Testis (tissue), 2 donors: ENCODE data around the gene MIGA2.

Experiments
- POLR2A ChIP-seq: fragments of 450-650 bp; IDR thresholded peaks from one replicate; pipeline ENCODE4 v1.6.1; 2017; ENCODE audit warnings: antibody characterized with exemption, mild to moderate bottlenecking, moderate library complexity
- TF ChIP-seq, protein P1 (sequence below), 3 experiments: fragments of 450-650 bp in 2 of 3; fragments of 200-600 bp in 1 of 3; sonication (generic) in 1 of 3; IDR thresholded peaks; one replicate each; pipeline ENCODE4 v1.5.1; 2016 to 2019; ENCODE audit warnings: antibody characterized with exemption in 3 of 3, mild to moderate bottlenecking in 2 of 3, moderate library complexity in 1 of 3

DNA sequence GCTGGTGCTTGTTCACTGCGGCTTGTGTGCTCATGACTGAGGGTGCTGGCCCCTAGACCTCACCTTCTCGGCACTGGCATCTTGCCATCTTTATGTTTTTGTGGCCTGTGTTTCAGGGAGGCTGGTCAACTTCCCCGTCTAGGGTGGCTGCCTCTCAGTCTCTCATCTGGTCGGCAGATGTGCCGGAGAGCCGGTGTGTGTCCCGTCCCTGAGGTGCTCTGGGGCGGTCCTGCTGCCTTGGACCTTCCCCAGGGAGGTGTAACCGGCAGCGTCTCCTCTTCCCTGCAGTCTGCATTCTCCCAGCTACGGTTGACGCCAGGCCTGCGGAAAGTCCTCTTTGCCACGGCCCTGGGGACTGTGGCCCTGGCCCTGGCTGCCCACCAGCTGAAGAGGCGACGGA lies 5.6 kb downstream of the MIGA2 start:
- TF ChIP-seq, protein P1, sequence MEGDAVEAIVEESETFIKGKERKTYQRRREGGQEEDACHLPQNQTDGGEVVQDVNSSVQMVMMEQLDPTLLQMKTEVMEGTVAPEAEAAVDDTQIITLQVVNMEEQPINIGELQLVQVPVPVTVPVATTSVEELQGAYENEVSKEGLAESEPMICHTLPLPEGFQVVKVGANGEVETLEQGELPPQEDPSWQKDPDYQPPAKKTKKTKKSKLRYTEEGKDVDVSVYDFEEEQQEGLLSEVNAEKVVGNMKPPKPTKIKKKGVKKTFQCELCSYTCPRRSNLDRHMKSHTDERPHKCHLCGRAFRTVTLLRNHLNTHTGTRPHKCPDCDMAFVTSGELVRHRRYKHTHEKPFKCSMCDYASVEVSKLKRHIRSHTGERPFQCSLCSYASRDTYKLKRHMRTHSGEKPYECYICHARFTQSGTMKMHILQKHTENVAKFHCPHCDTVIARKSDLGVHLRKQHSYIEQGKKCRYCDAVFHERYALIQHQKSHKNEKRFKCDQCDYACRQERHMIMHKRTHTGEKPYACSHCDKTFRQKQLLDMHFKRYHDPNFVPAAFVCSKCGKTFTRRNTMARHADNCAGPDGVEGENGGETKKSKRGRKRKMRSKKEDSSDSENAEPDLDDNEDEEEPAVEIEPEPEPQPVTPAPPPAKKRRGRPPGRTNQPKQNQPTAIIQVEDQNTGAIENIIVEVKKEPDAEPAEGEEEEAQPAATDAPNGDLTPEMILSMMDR (IDR thresholded peaks at IDR 0.05) = no peak
- no peak for TF ChIP-seq POLR2A
